Neural progenitor cell (in vitro differentiated cells): ENCODE measurements around the gene HHAT. TPM values are rescaled to one million over a fixed set of nuclear protein-coding genes. Genes with fewer than 3 reads are reported as not detected.

Experiments
- DNase-seq: peaks from one replicate; pipeline ENCODE4 v3.0.0-alpha.2; 2016; ENCODE audit warnings: low spot score
- H2AFZ ChIP-seq: fragments of 200-600 bp; sonication (generic); replicated peaks from 2 replicates; pipeline ENCODE4 v1.6.1; 2016; ENCODE audit warnings: antibody characterized with exemption
- H3F3A ChIP-seq: fragments of 200-600 bp; sonication (generic); 2 replicates; pipeline ENCODE4 v1.6.1; 2016; ENCODE audit warnings: antibody characterized with exemption, low read depth
- H3K27ac ChIP-seq: fragments of 200-600 bp; sonication (generic); 2 replicates; pipeline ENCODE4 v1.5.1; 2016; ENCODE audit warnings: mild to moderate bottlenecking
- H3K27me3 ChIP-seq: fragments of 200-600 bp; sonication (generic); 2 replicates; pipeline ENCODE4 v1.6.1; 2016; ENCODE audit warnings: mild to moderate bottlenecking, moderate library complexity
- H3K36me3 ChIP-seq: fragments of 200-600 bp; sonication (generic); 2 replicates; pipeline ENCODE4 v1.5.1; 2016
- H3K4me1 ChIP-seq: fragments of 200-600 bp; sonication (generic); 2 replicates; pipeline ENCODE4 v1.6.1; 2016; ENCODE audit warnings: mixed run types
- H3K4me2 ChIP-seq: fragments of 200-600 bp; sonication (generic); 2 replicates; pipeline ENCODE4 v1.6.1; 2016
- H3K4me3 ChIP-seq: fragments of 200-600 bp; sonication (generic); 2 replicates; pipeline ENCODE4 v1.5.1; 2016
- H3K79me2 ChIP-seq: fragments of 200-600 bp; sonication (generic); 2 replicates; pipeline ENCODE4 v1.6.1; 2016; ENCODE audit warnings: low read depth
- H3K9ac ChIP-seq: fragments of 200-600 bp; sonication (generic); 2 replicates; pipeline ENCODE4 v1.6.1; 2016
- H3K9me3 ChIP-seq: fragments of 200-600 bp; sonication (generic); 2 replicates; pipeline ENCODE4 v1.5.1; 2016; ENCODE audit warnings: low read depth
- H4K20me1 ChIP-seq: fragments of 200-600 bp; sonication (generic); 2 replicates; pipeline ENCODE4 v1.6.1; 2016; ENCODE audit warnings: low read depth
- H3K27ac Mint-ChIP-seq: 3 replicates; pipeline ENCODE4 v1.8.0; 2021; ENCODE audit warnings: mixed read lengths
- H3K27me3 Mint-ChIP-seq: 2 replicates; pipeline ENCODE4 v1.8.0; 2022; ENCODE audit warnings: low read depth, mild to moderate bottlenecking, inconsistent platforms, moderate library complexity, mixed read lengths; ENCODE audit not compliant: insufficient read depth
- H3K36me3 Mint-ChIP-seq: 3 replicates; pipeline ENCODE4 v1.8.0; 2021; ENCODE audit warnings: mixed read lengths
- H3K4me1 Mint-ChIP-seq: 3 replicates; pipeline ENCODE4 v1.8.0; 2021; ENCODE audit warnings: mixed read lengths
- H3K4me3 Mint-ChIP-seq: 3 replicates; pipeline ENCODE4 v1.8.0; 2021; ENCODE audit warnings: mild to moderate bottlenecking, moderate library complexity, mixed read lengths
- H3K9me3 Mint-ChIP-seq: 3 replicates; pipeline ENCODE4 v1.8.0; 2020; ENCODE audit warnings: mixed read lengths
- CTCF ChIP-seq: fragments of 200-600 bp; sonication (generic); IDR thresholded peaks from 2 replicates; pipeline ENCODE4 v1.5.1; 2017; ENCODE audit warnings: antibody characterized with exemption, mild to moderate bottlenecking
- EZH2 ChIP-seq: fragments of 200-600 bp; sonication (generic); IDR thresholded peaks from 2 replicates; pipeline ENCODE4 v1.6.1; 2017; ENCODE audit warnings: antibody characterized with exemption, mild to moderate bottlenecking, moderate library complexity
- EZH2phosphoT487 ChIP-seq: fragments of 200-600 bp; sonication (generic); IDR thresholded peaks from 2 replicates; pipeline ENCODE4 v1.6.1; 2017; ENCODE audit warnings: antibody characterized with exemption
- total RNA-seq: library from RNA; depleted of rRNA; stranded (reverse); fragments of >200 nt; gene quantifications from 2 replicates; pipeline ENCODE4 v1.2.3, GENCODE V29; 2015; ENCODE audit warnings: low replicate concordance

HHAT gene
- total RNA-seq, 1 donor from 2014 or later: 10.3 TPM

- Histone ChIP-seq H3K4me1 (no peaks in the 10 kb centered on the region), H3K9ac (no peak overlapping the region), H3K27me3 (no peaks in the 10 kb centered on the region), H3K27ac (no peak overlapping the region), H3F3A (no peaks in the 10 kb centered on the region), H2AFZ (no peak overlapping the region), H3K36me3 (no peaks in the 10 kb centered on the region), H3K4me3 (no peak overlapping the region), H3K9me3 (no peaks in the 10 kb centered on the region), H3K79me2 (no peaks in the 10 kb centered on the region), H3K4me2 (no peak overlapping the region), H4K20me1 (no peaks in the 10 kb centered on the region)
- Mint-ChIP-seq H3K27ac (no peak overlapping the region), H3K4me3 (no peak overlapping the region), H3K27me3 (peaks cover 2% of the 10 kb centered on the region), H3K9me3 (no peaks in the 10 kb centered on the region), H3K36me3 (no peaks in the 10 kb centered on the region), H3K4me1 (peaks cover 12% of the 10 kb centered on the region)
- TF ChIP-seq EZH2phosphoT487 (no peak), EZH2 (no peak), CTCF (no peak)
- DNase-seq: no peak
Observed at GRCh38 chr1:210489491-210489890, 160.8 kb downstream of the HHAT start.

GRCh38 chr1:210490781-210491180 lies 162.1 kb downstream of the HHAT start:
- Histone ChIP-seq H3K9ac (no peak overlapping the region), H3K4me2 (no peak overlapping the region), H2AFZ (no peak overlapping the region), H3K4me3 (no peak overlapping the region), H3K27ac (no peak overlapping the region), H3K4me1 (no peaks in the 10 kb centered on the region), H3K9me3 (no peaks in the 10 kb centered on the region), H4K20me1 (no peaks in the 10 kb centered on the region), H3K36me3 (no peaks in the 10 kb centered on the region), H3K79me2 (no peaks in the 10 kb centered on the region), H3F3A (no peaks in the 10 kb centered on the region), H3K27me3 (no peaks in the 10 kb centered on the region)
- H3K36me3 Mint-ChIP-seq: no peaks in the 10 kb centered on the region
- no peak overlapping the region for H3K4me3 Mint-ChIP-seq
- H3K4me1 Mint-ChIP-seq: peaks cover 12% of the 10 kb centered on the region
- no peak for DNase-seq
- TF ChIP-seq CTCF (no peak), EZH2 (no peak), EZH2phosphoT487 (no peak)
- H3K27me3 Mint-ChIP-seq: peaks cover 2% of the 10 kb centered on the region
- H3K9me3 Mint-ChIP-seq: no peaks in the 10 kb centered on the region
- no peak overlapping the region for H3K27ac Mint-ChIP-seq

GRCh38 chr1:210496063-210496462 lies 167.4 kb downstream of the HHAT start:
- no peaks in the 10 kb centered on the region for H4K20me1 ChIP-seq
- Mint-ChIP-seq H3K4me1 (no peaks in the 10 kb centered on the region), H3K4me3 (no peak overlapping the region), H3K27me3 (no peaks in the 10 kb centered on the region), H3K27ac (no peak overlapping the region), H3K36me3 (no peaks in the 10 kb centered on the region), H3K9me3 (no peaks in the 10 kb centered on the region)
- no peaks in the 10 kb centered on the region for H3K27me3 ChIP-seq
- H3K4me2 ChIP-seq: no peak overlapping the region
- no peak overlapping the region for H2AFZ ChIP-seq
- TF ChIP-seq CTCF: no peak
- no peak for TF ChIP-seq EZH2
- no peak for TF ChIP-seq EZH2phosphoT487
- H3K4me1 ChIP-seq: no peaks in the 10 kb centered on the region
- no peaks in the 10 kb centered on the region for H3K79me2 ChIP-seq
- no peaks in the 10 kb centered on the region for H3F3A ChIP-seq
- no peak for DNase-seq
- H3K36me3 ChIP-seq: no peaks in the 10 kb centered on the region
- H3K9me3 ChIP-seq: no peaks in the 10 kb centered on the region
- H3K27ac ChIP-seq: no peak overlapping the region
- no peak overlapping the region for H3K9ac ChIP-seq
- no peak overlapping the region for H3K4me3 ChIP-seq
